HL-60 (cell line): ENCODE measurements around the gene AMZ2.

Source experiments
- DNase-seq, 2 experiments: peaks; one replicate each; pipeline ENCODE4 v3.0.0-alpha.2; 2010 to 2020; ENCODE audit warnings: low read depth in 1 of 2, low spot score in 1 of 2
- H3K27ac ChIP-seq: fragments of 250-450 bp; sonication (Bioruptor Pico); replicated peaks from 2 replicates; pipeline ENCODE4 v1.5.1; 2020; ENCODE audit warnings: mild to moderate bottlenecking, moderate library complexity
- H3K27me3 ChIP-seq: fragments of 250-450 bp; sonication (Bioruptor Pico); 2 replicates; pipeline ENCODE4 v1.5.1; 2021; ENCODE audit warnings: mild to moderate bottlenecking, moderate library complexity; ENCODE audit not compliant: insufficient read depth, poor library complexity, severe bottlenecking
- H3K4me3 ChIP-seq: replicated peaks from 2 replicates; pipeline ENCODE4 v1.5.1; 2011; ENCODE audit warnings: mild to moderate bottlenecking, control low read depth, low read length; ENCODE audit not compliant: insufficient read depth
- CTCF ChIP-seq: IDR thresholded peaks from one replicate; pipeline ENCODE4 v1.5.1; 2011; ENCODE audit warnings: low read length, control low read depth, inconsistent platforms; ENCODE audit not compliant: insufficient read depth
- GABPA ChIP-seq: IDR thresholded peaks from 2 replicates; pipeline ENCODE4 v1.6.1; 2012; ENCODE audit warnings: low read depth
- POLR2AphosphoS5 ChIP-seq: IDR thresholded peaks from 2 replicates; pipeline ENCODE4 v1.6.1; 2012; ENCODE audit warnings: low read depth
- REST ChIP-seq: IDR thresholded peaks from 2 replicates; pipeline ENCODE4 v1.6.1; 2012; ENCODE audit warnings: low read depth; ENCODE audit not compliant: insufficient replicate concordance
- SPI1 ChIP-seq: IDR thresholded peaks from 2 replicates; pipeline ENCODE4 v1.6.1; 2012; ENCODE audit warnings: low read depth, mild to moderate bottlenecking, borderline replicate concordance

The AMZ2 gene

GRCh38 chr17:68302666-68303065, 54.8 kb downstream of the AMZ2 start:
- Histone ChIP-seq H3K4me3 (no peak overlapping the region), H3K27me3 (no peaks in the 10 kb centered on the region), H3K27ac (no peak overlapping the region)
- TF ChIP-seq CTCF (no peak), REST (no peak), GABPA (no peak), POLR2AphosphoS5 (no peak), SPI1 (no peak)
- no peak for DNase-seq

DNA sequence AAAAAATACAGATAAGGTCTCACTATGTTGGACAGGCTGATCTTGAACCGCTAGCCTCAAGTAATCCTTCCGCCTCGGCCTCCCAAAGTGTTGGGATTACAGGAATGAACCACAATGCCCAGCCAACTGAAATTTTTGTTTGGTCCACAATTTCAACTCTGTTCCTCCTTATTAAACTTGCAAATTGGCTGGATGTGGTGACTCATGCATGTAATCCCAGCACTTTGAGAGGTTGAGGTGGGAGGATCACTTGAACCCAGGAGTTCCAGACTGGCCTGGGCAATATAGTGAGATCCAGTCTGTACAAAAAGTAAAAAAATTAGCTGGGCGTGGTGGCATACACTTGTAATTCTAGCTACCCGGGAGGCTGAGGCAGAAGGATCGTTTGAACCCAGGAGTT, 56.9 kb downstream of the AMZ2 start:
- no peak for TF ChIP-seq CTCF
- no peak for TF ChIP-seq POLR2AphosphoS5
- TF ChIP-seq SPI1, result no peak
- TF ChIP-seq REST, result no peak
- TF ChIP-seq GABPA, result no peak
- H3K27me3 ChIP-seq, result no peaks in the 10 kb centered on the region
- H3K4me3 ChIP-seq, result no peak overlapping the region
- no peak for DNase-seq
- H3K27ac ChIP-seq, result no peak overlapping the region

- DNase-seq, result no peak
- TF ChIP-seq CTCF, result no peak
- TF ChIP-seq GABPA, result no peak
- TF ChIP-seq POLR2AphosphoS5, result no peak
- no peak for TF ChIP-seq SPI1
- no peak for TF ChIP-seq REST
- Histone ChIP-seq H3K27ac (no peak overlapping the region), H3K27me3 (no peaks in the 10 kb centered on the region), H3K4me3 (no peak overlapping the region)
These were observed 57.3 kb downstream of the AMZ2 start for GRCh38 chr17:68305142-68305541.
